AG10803 (cell line): ENCODE measurements around the gene ADCY7.
A peak's percentile ranks its signal among the peaks of the same experiment; 100 is the strongest.

ENCODE experiments used
- DNase-seq: peaks from one replicate; pipeline ENCODE4 v3.0.0; 2010; ENCODE audit warnings: low read depth
- H3K4me3 ChIP-seq: 2 replicates; pipeline ENCODE4 v1.5.1; 2011; ENCODE audit warnings: mild to moderate bottlenecking, low read length, control low read depth
- CTCF ChIP-seq: conservative IDR thresholded peaks from 2 replicates; pipeline ENCODE4 v1.5.1; 2011; ENCODE audit warnings: mild to moderate bottlenecking, low read length, control low read depth, inconsistent platforms

Gene ADCY7

GRCh38 chr16:50257876-50258275 is 8.5 kb upstream of the ADCY7 start:
- TF ChIP-seq CTCF = no peak
- H3K4me3 ChIP-seq = no peak overlapping the region
- DNase-seq = no peak

- H3K4me3 ChIP-seq = no peak overlapping the region
- no peak for TF ChIP-seq CTCF
- peak; percentile 75 for DNase-seq
Measured at GRCh38 chr16:50259334-50260205, 6.8 kb upstream of the ADCY7 start.

GRCh38 chr16:50260206-50261159 is 5.9 kb upstream of the ADCY7 start:
- H3K4me3 ChIP-seq = no peak overlapping the region
- no peak for TF ChIP-seq CTCF
- DNase-seq = no peak

- H3K4me3 ChIP-seq = no peak overlapping the region
- TF ChIP-seq CTCF = no peak
- no peak for DNase-seq
Measured at GRCh38 chr16:50261160-50261706, 5.1 kb upstream of the ADCY7 start.

GRCh38 chr16:50261707-50262235 is 4.6 kb upstream of the ADCY7 start:
- no peak overlapping the region for H3K4me3 ChIP-seq
- TF ChIP-seq CTCF = no peak
- DNase-seq = no peak

- no peak for TF ChIP-seq CTCF
- H3K4me3 ChIP-seq = no peak overlapping the region
- DNase-seq = no peak
Measured at GRCh38 chr16:50263060-50263909, 3.1 kb upstream of the ADCY7 start.
